Lower lobe of right lung (tissue), 2 donors: ENCODE data around the gene SLCO2B1. TPM values are rescaled to one million over a fixed set of nuclear protein-coding genes. Genes with fewer than 3 reads are reported as not detected.
A peak's percentile ranks its signal among the peaks of the same experiment; 100 is the strongest.

Source experiments
- ATAC-seq, 2 donors: fragments of 200-7000 bp; cut with Tn5 transposase; one replicate each; pipeline ENCODE4 v1.9.1; 2020 to 2022; ENCODE audit warnings: mild to moderate bottlenecking in 2 of 2, moderate library complexity in 2 of 2
- DNase-seq: peaks from one replicate; pipeline ENCODE4 v3.0.0-alpha.2; 2020
- H3K27ac ChIP-seq: fragments of 200-600 bp; one replicate; pipeline ENCODE4 v1.8.0; 2022
- H3K27me3 ChIP-seq: fragments of 200-600 bp; one replicate; pipeline ENCODE4 v1.8.0; 2022; ENCODE audit warnings: low read depth
- H3K36me3 ChIP-seq: fragments of 200-600 bp; one replicate; pipeline ENCODE4 v1.8.0; 2022; ENCODE audit warnings: mild to moderate bottlenecking
- H3K4me1 ChIP-seq: fragments of 200-600 bp; one replicate; pipeline ENCODE4 v1.8.0; 2022
- H3K4me3 ChIP-seq: fragments of 200-600 bp; one replicate; pipeline ENCODE4 v1.8.0; 2022; ENCODE audit warnings: mild to moderate bottlenecking
- H3K9me3 ChIP-seq: fragments of 200-600 bp; one replicate; pipeline ENCODE4 v1.8.0; 2022
- CTCF ChIP-seq: fragments of 200-600 bp; IDR thresholded peaks from one replicate; pipeline ENCODE4 v1.8.0; 2022; ENCODE audit warnings: antibody characterized with exemption, mild to moderate bottlenecking
- intact Hi-C: fragments of 100-400 bp; cut with DNase I; formaldehyde crosslinking; loops from one replicate; pipeline ENCODE4 v1.11.0; 2022
- total RNA-seq: library from RNA; stranded (reverse); fragmentation: NEBNext Ultra II Directional; extraction: Animal tissue kit (Norgen Biotek cat#: 25700); gene quantifications from one replicate; pipeline ENCODE4 v1.2.1, GENCODE V29; 2021
- donor health status: DM: no; HTN: yes; CAD: no; lungs with severe emphysema.

Gene SLCO2B1
- total RNA-seq, 1 donor from 2014 or later: 332 TPM

DNA sequence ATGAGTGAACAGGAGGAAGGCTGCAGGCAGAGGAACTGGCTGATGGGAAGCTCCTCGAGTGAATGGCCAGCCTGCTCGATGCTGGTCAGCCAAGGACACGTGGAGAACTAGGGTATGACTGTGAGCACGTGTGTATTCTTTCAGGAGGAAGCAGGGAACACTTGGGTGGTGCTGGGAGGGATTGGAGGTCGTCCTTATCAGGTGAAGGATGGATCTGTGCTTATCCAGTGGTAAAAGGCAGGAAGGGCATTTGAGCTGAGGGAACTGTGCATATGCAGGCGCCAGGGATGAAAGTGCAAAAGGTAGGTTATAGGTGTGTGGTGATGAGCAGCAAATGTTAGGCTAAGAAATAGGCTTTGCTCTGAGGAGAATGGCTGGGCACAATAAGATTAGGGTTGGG lies 9.7 kb upstream of the SLCO2B1 start:
- peaks cover 38% of the 10 kb centered on the region for H3K4me1 ChIP-seq
- ATAC-seq (no peak), DNase-seq (no peak)
- no peaks in the 10 kb centered on the region for H3K36me3 ChIP-seq
- intact Hi-C loops: loop anchor here (10.0 kb wide), 1 partner anchor 64 kb away; no protein-coding TSS in a partner anchor
- TF ChIP-seq CTCF: no peak
- no peaks in the 10 kb centered on the region for H3K27me3 ChIP-seq
- no peak overlapping the region for H3K27ac ChIP-seq
- H3K4me3 ChIP-seq: no peak overlapping the region
- H3K9me3 ChIP-seq: no peaks in the 10 kb centered on the region

- Histone ChIP-seq H3K36me3 (no peaks in the 10 kb centered on the region), H3K4me1 (peaks cover 46% of the 10 kb centered on the region), H3K4me3 (no peak overlapping the region), H3K9me3 (no peaks in the 10 kb centered on the region), H3K27ac (peak overlapping the region; percentile 36), H3K27me3 (no peaks in the 10 kb centered on the region)
- peak; percentile 84 to 85 for ATAC-seq
- intact Hi-C loops: loop anchor here (10.0 kb wide), 1 partner anchor 62 kb away; no protein-coding TSS in a partner anchor
- peak; percentile 88 for DNase-seq
- no peak for TF ChIP-seq CTCF
Measured at GRCh38 chr11:75142714-75143419, 8.0 kb upstream of the SLCO2B1 start.

GRCh38 chr11:75143420-75143731 lies 7.5 kb upstream of the SLCO2B1 start:
- DNase-seq (no peak), ATAC-seq (no peak)
- intact Hi-C loops: loop anchor here (10.0 kb wide), 1 partner anchor 61 kb away; no protein-coding TSS in a partner anchor
- H3K4me1 ChIP-seq: peaks cover 51% of the 10 kb centered on the region
- H3K36me3 ChIP-seq: no peaks in the 10 kb centered on the region
- no peak overlapping the region for H3K4me3 ChIP-seq
- no peaks in the 10 kb centered on the region for H3K9me3 ChIP-seq
- no peaks in the 10 kb centered on the region for H3K27me3 ChIP-seq
- no peak for TF ChIP-seq CTCF
- H3K27ac ChIP-seq: peak overlapping the region; percentile 36

DNA sequence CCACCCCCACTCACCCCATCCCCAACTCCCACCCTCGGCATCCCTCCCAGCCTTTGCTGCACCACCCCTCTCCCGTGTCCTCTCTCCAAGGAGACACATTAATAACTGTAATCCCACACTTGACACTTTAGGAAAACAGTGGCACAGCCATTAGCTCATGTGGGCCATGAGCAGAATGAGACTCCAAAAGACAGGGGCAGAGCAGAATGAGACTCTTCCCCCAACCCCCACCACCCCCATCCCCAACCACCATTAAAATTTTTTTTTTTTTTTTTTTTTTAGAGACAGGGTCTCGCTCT lies 6.2 kb upstream of the SLCO2B1 start:
- Histone ChIP-seq H3K4me3 (no peak overlapping the region), H3K9me3 (no peaks in the 10 kb centered on the region), H3K4me1 (peaks cover 62% of the 10 kb centered on the region), H3K36me3 (no peaks in the 10 kb centered on the region), H3K27ac (no peak overlapping the region), H3K27me3 (no peaks in the 10 kb centered on the region)
- TF ChIP-seq CTCF: no peak
- intact Hi-C loops: loop anchor here (10.0 kb wide), 1 partner anchor 60 kb away; no protein-coding TSS in a partner anchor
- ATAC-seq (no peak), DNase-seq (no peak)

- TF ChIP-seq CTCF: no peak
- intact Hi-C loops: loop anchor here (10.0 kb wide), 1 partner anchor 59 kb away; no protein-coding TSS in a partner anchor
- Histone ChIP-seq H3K36me3 (no peaks in the 10 kb centered on the region), H3K4me3 (no peak overlapping the region), H3K9me3 (no peaks in the 10 kb centered on the region), H3K27me3 (no peaks in the 10 kb centered on the region), H3K27ac (no peak overlapping the region), H3K4me1 (peaks cover 68% of the 10 kb centered on the region)
- no peak for ATAC-seq
- DNase-seq: no peak
Measured at GRCh38 chr11:75145196-75145971, 5.5 kb upstream of the SLCO2B1 start.
